Measurements from ENCODE around the gene USP32. TPM values are rescaled to one million over a fixed set of nuclear protein-coding genes. Genes with fewer than 3 reads are reported as not detected.
A peak's percentile ranks its signal among the peaks of the same experiment; 100 is the strongest.

The USP32 gene
- total RNA-seq, 1 experiment from 2014 or later: 73.5 TPM

GRCh38 chr17:60134396-60135150 is 257.4 kb downstream of the USP32 start:
- Histone ChIP-seq H2BK15ac (ENCODE audit: low read depth, low read length) (no peak overlapping the region), H4K5ac (ENCODE audit: insufficient read length, low read depth, low read length) (no peak overlapping the region), H3K4ac (ENCODE audit: low read depth, low read length) (no peak overlapping the region), H3K9me3 (ENCODE audit: control insufficient read depth, low read depth, low read length) (no peaks in the 10 kb centered on the region), H4K20me1 (ENCODE audit: control insufficient read depth, insufficient read depth, insufficient read length) (no peaks in the 10 kb centered on the region), H2BK20ac (ENCODE audit: low read depth, low read length, poor library complexity, severe bottlenecking) (no peak overlapping the region), H4K8ac (replicated peaks; ENCODE audit: insufficient read length, low read depth, low read length) (no peak overlapping the region), H3K9ac (ENCODE audit: extremely low read depth, insufficient read length, low read length) (peak overlapping the region; percentile 36), H3K56ac (ENCODE audit: insufficient read length, low read depth, low read length) (no peak overlapping the region), H3K14ac (ENCODE audit: insufficient read depth, low read length) (no peak overlapping the region), H4K91ac (ENCODE audit: insufficient read length, low read depth, low read length) (no peak overlapping the region), H3K27ac (ENCODE audit: insufficient read length, low read depth, low read length) (no peak overlapping the region), H3K4me1 (ENCODE audit: insufficient read depth, low read length) (no peaks in the 10 kb centered on the region), H2AK5ac (ENCODE audit: insufficient read length, low read length) (no peak overlapping the region), H2BK5ac (ENCODE audit: insufficient read length, low read length) (no peak overlapping the region), H3K79me1 (ENCODE audit: insufficient read depth, low read depth, low read length, poor library complexity, severe bottlenecking) (no peaks in the 10 kb centered on the region), H3K23ac (ENCODE audit: insufficient read length, low read depth, low read length) (no peak overlapping the region), H2AFZ (ENCODE audit: low read length) (no peak overlapping the region), H3K27me3 (ENCODE audit: insufficient read depth, low read length) (peaks cover 23% of the 10 kb centered on the region), H3T11ph (ENCODE audit: low read length) (no peak overlapping the region), H2BK12ac (ENCODE audit: insufficient read length, low read depth, low read length) (no peak overlapping the region), H3K79me2 (ENCODE audit: insufficient read depth, low read length) (no peaks in the 10 kb centered on the region), H2BK120ac (ENCODE audit: low read depth, low read length, poor library complexity, severe bottlenecking) (no peak overlapping the region), H3K4me2 (ENCODE audit: insufficient read depth, insufficient read length, low read length) (peak overlapping the region; percentile 75), H3K23me2 (ENCODE audit: insufficient read length, low read depth, low read length, poor library complexity, severe bottlenecking) (peaks cover 11% of the 10 kb centered on the region), H3K18ac (ENCODE audit: insufficient read length, low read depth, low read length) (no peak overlapping the region)
- Mint-ChIP-seq H3K27ac (no peak overlapping the region), H3K4me3 (peak overlapping the region; percentile 81 to 93), H3K36me3 (ENCODE audit: insufficient read depth in 1 of 3, low read depth in 3 of 3) (peaks cover 2 to 14% (median 7%) of the 10 kb centered on the region in 3 experiments; a peak in 6 of 7 replicates), H3K9me3 (peaks cover 0 to 2% of the 10 kb centered on the region in 2 experiments; a peak in 1 of 5 replicates), H3K27me3 (ENCODE audit: low read depth) (peaks cover 52% of the 10 kb centered on the region), H3K4me1 (peaks cover 10 to 19% of the 10 kb centered on the region in 2 experiments)
- whole genome bisulfite sequencing (ENCODE audit: extremely low coverage, insufficient read length, low lambda C conversion rate): no CpG with 5 or more reads among the region's 16 CpGs
- DNase-seq: no peak
- TF ChIP-seq CTCF (conservative IDR thresholded peaks at IDR 0.05): no peak
